B cell (primary cell): Measurements from ENCODE around the gene ZNF384. TPM values are rescaled to one million over a fixed set of nuclear protein-coding genes. Genes with fewer than 3 reads are reported as not detected.

Experiments
- ATAC-seq: fragments of 200-7000 bp; cut with Tn5 transposase; one replicate; pipeline ENCODE4 v1.10.0; 2021; ENCODE audit warnings: low read depth, mild to moderate bottlenecking, moderate number of reproducible peaks, moderate library complexity
- CTCF ChIA-PET: fragments of 350-600 bp; sonication (Branson Sonifier 250); formaldehyde crosslinking; loops from one replicate; lab custom pipeline; 2021; ENCODE audit warnings: antibody characterized with exemption, inconsistent platforms; lab: Charles Lee
- POLR2A ChIA-PET: fragments of 350-600 bp; sonication (Branson Sonifier 250); formaldehyde crosslinking; loops from one replicate; lab custom pipeline; 2021; ENCODE audit warnings: antibody characterized with exemption; lab: Charles Lee
- DNase-seq: peaks from one replicate; pipeline ENCODE4 v3.0.0; 2013
- H2AFZ ChIP-seq: 2 replicates; pipeline ENCODE4 v1.6.1; 2012; ENCODE audit warnings: mild to moderate bottlenecking, low read depth, low read length; ENCODE audit not compliant: insufficient read depth, poor library complexity, severe bottlenecking
- H3K27ac ChIP-seq, 2 donors: 1 replicate in 1 of 2; 2 replicates in 1 of 2; pipeline ENCODE4 v1.5.1; 2012 to 2013; ENCODE audit warnings: low read length in 2 of 2, mild to moderate bottlenecking in 2 of 2, moderate library complexity in 1 of 2
- H3K27me3 ChIP-seq, 4 experiments: fragments of 200-600 bp in 1 of 4; sonication (generic) in 1 of 4; replicated peaks in 1 of 4; 1 replicate in 2 of 4; 2 replicates in 2 of 4; pipeline versions ENCODE4 v1.6.1 to v1.7.0; 2013 to 2016; ENCODE audit warnings: low read length in 3 of 4, mild to moderate bottlenecking in 2 of 4, mixed read lengths in 1 of 4, moderate library complexity in 1 of 4; ENCODE audit not compliant: insufficient read depth in 4 of 4, control insufficient read depth in 3 of 4; ENCODE audit errors: control extremely low read depth in 1 of 4
- H3K36me3 ChIP-seq, 2 experiments: replicated peaks in 1 of 2; 1 replicate in 1 of 2; 2 replicates in 1 of 2; pipeline versions ENCODE4 v1.6.1 to v1.7.1; 2013; ENCODE audit warnings: low read length in 1 of 2; ENCODE audit not compliant: insufficient read depth in 2 of 2, control insufficient read depth in 1 of 2; ENCODE audit errors: control extremely low read depth in 1 of 2, extremely low read depth in 1 of 2
- H3K4me1 ChIP-seq, 2 donors: fragments of 200-600 bp in 1 of 2; sonication (generic) in 1 of 2; 1 replicate in 1 of 2; 2 replicates in 1 of 2; pipeline versions ENCODE4 v1.5.1 to v1.6.1; 2013 to 2017; ENCODE audit warnings: low read length in 2 of 2; ENCODE audit not compliant: control insufficient read depth in 2 of 2, insufficient read depth in 2 of 2
- H3K4me2 ChIP-seq: replicated peaks from 2 replicates; pipeline ENCODE3; 2012; ENCODE audit warnings: mild to moderate bottlenecking, low read depth, low read length; ENCODE audit not compliant: poor library complexity, severe bottlenecking
- H3K4me3 ChIP-seq, 5 experiments: fragments of 200-600 bp in 1 of 5; sonication (generic) in 1 of 5; 1 replicate in 3 of 5; 2 replicates in 2 of 5; pipeline versions ENCODE4 v1.5.1 to v1.7.0; 2011 to 2016; ENCODE audit warnings: low read length in 4 of 5, mild to moderate bottlenecking in 4 of 5, low read depth in 2 of 5, control low read depth in 1 of 5, moderate library complexity in 1 of 5; ENCODE audit not compliant: insufficient read depth in 1 of 5; ENCODE audit errors: control extremely low read depth in 1 of 5, extremely low read depth in 1 of 5
- H3K79me2 ChIP-seq: fragments of 200-600 bp; sonication (generic); one replicate; pipeline ENCODE4 v1.6.0; 2016; ENCODE audit warnings: low read length; ENCODE audit not compliant: control insufficient read depth, insufficient read depth
- H3K9ac ChIP-seq: fragments of 200-600 bp; sonication (generic); 2 replicates; pipeline ENCODE4 v1.6.1; 2017; ENCODE audit warnings: mild to moderate bottlenecking, low read length, moderate library complexity
- H3K9me3 ChIP-seq, 3 donors: one replicate each; pipeline versions ENCODE4 v1.6.1 to v1.7.1; 2013; ENCODE audit warnings: low read length in 2 of 3; ENCODE audit not compliant: control insufficient read depth in 2 of 3, insufficient read depth in 1 of 3; ENCODE audit errors: control extremely low read depth in 1 of 3
- H4K20me1 ChIP-seq: 2 replicates; pipeline ENCODE4 v1.6.0; 2012; ENCODE audit warnings: mild to moderate bottlenecking, low read length; ENCODE audit not compliant: insufficient read depth, control insufficient read depth, poor library complexity, severe bottlenecking
- H3K27ac Mint-ChIP-seq: one replicate; pipeline ENCODE4 v1.8.0; 2021; ENCODE audit warnings: mixed read lengths
- H3K27me3 Mint-ChIP-seq: one replicate; pipeline ENCODE4 v1.8.0; 2021; ENCODE audit warnings: mixed read lengths
- H3K4me1 Mint-ChIP-seq: one replicate; pipeline ENCODE4 v1.8.0; 2021; ENCODE audit warnings: mixed read lengths
- H3K4me3 Mint-ChIP-seq: one replicate; pipeline ENCODE4 v1.8.0; 2021; ENCODE audit warnings: mixed read lengths
- H3K9me3 Mint-ChIP-seq: one replicate; pipeline ENCODE4 v1.8.0; 2022; ENCODE audit warnings: mixed read lengths; ENCODE audit not compliant: insufficient read depth
- EZH2 ChIP-seq: IDR thresholded peaks from 2 replicates; pipeline ENCODE4 v1.6.1; 2012; ENCODE audit warnings: borderline replicate concordance, low read depth, mild to moderate bottlenecking, moderate library complexity, low read length; ENCODE audit not compliant: insufficient read depth, poor library complexity, severe bottlenecking
- WGBS: methylation state at CpG from one replicate; pipeline ENCODE4 v1.1.5; 2013; ENCODE audit warnings: missing lambda C conversion rate; ENCODE audit not compliant: insufficient coverage; 5-methylcytosine and 5-hydroxymethylcytosine counted together
- intact Hi-C: fragments of 100-400 bp; cut with micrococcal nuclease; formaldehyde crosslinking; loops from one replicate; pipeline ENCODE4 v1.10.0; 2022
- polyA plus RNA-seq: library from polyadenylated mRNA; depleted of rRNA; stranded (reverse); fragments of >200 nt; gene quantifications from 2 replicates; pipeline ENCODE4 v1.2.3, GENCODE V29; 2012
- total RNA-seq, 2 donors: library from RNA; stranded (reverse); fragments of 120-200 nt in 1 of 2; gene quantifications; 1 replicate in 1 of 2; 2 replicates in 1 of 2; pipeline versions ENCODE4 v1.2.3 to v1.2.4, GENCODE V29; 2013 to 2022
- TF ChIP-seq, protein P1 (sequence below): fragments of 200-600 bp; IDR thresholded peaks from one replicate; pipeline ENCODE4 v1.8.0; 2022; ENCODE audit warnings: antibody characterized with exemption, mild to moderate bottlenecking

Gene ZNF384
- total and polyA plus RNA-seq, 2 donors (not counting 1 experiment from before 2014, with no cell fraction given): 83.4 to 108 TPM

DNA sequence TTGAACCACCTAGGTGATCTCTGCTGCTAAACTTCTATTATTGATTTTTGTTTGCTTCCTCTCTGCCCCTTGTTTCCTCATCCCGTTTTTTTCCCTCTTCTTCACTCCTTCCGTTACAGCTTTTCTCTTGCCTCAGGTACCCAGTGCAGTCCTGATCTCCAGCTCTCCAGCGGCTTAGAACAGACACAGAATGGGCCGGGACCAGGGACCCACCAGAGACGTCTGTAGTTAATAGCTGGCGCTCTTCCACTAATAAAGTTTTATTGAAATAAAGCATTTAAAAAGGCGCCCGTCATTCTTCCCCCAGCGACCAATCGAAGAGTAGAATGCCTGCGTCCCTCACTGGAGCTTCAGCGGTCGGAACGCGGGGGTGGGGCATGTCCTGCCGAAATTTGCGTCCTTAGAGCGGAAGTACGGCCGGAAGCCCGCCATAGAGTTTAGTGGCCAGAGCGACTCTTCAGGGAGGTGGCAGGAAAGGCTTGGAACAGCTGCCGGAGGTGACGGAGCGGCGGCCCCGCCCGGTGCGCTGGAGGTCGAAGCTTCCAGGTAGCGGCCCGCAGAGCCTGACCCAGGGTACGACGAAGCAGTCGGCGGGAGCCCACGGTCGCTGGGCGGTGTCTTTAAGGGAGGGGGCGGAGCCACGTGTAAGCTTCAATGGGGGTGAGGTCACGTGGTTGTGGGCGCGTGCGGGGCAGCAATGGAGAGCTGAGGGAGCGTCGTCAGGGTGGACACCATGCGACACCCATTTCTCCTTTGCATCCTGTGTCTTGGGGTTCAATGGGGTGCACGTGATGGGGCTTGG, 34.6 kb upstream of the ZNF384 start, which contains the start of gene COPS7A:
TSS of gene COPS7A (plus strand) at position 440 of the 802 bp plus-strand sequence. CDS start 611 bp downstream, outside the sequence.
- Mint-ChIP-seq H3K4me1 (peaks cover 19% of the 10 kb centered on the region), H3K4me3 (peak within 1 kb of the TSS; percentile 91), H3K27ac (peak within 1 kb of the TSS; percentile 94), H3K27me3 (no peaks in the 10 kb centered on the region), H3K9me3 (no peaks in the 10 kb centered on the region)
- H3K4me3 ChIP-seq: peak within 1 kb of the TSS; percentile 53 to 65 (median 63)
- ATAC-seq: peak; percentile 89
- peaks cover 13 to 17% of the 10 kb centered on the region in 2 donors for H3K4me1 ChIP-seq
- CTCF ChIA-PET: interaction anchor here (0.6 to 3.6 kb wide), 20 partner anchors 11 to 426 kb away, joined by 3 to 34 read pairs (median 4); partner anchors contain the start of genes CDCA3, MLF2, NOP2 and PTMS
- no peaks in the 10 kb centered on the region for H3K9me3 ChIP-seq
- peak within 1 kb of the TSS; percentile 91 for H2AFZ ChIP-seq
- TF ChIP-seq, protein P1, sequence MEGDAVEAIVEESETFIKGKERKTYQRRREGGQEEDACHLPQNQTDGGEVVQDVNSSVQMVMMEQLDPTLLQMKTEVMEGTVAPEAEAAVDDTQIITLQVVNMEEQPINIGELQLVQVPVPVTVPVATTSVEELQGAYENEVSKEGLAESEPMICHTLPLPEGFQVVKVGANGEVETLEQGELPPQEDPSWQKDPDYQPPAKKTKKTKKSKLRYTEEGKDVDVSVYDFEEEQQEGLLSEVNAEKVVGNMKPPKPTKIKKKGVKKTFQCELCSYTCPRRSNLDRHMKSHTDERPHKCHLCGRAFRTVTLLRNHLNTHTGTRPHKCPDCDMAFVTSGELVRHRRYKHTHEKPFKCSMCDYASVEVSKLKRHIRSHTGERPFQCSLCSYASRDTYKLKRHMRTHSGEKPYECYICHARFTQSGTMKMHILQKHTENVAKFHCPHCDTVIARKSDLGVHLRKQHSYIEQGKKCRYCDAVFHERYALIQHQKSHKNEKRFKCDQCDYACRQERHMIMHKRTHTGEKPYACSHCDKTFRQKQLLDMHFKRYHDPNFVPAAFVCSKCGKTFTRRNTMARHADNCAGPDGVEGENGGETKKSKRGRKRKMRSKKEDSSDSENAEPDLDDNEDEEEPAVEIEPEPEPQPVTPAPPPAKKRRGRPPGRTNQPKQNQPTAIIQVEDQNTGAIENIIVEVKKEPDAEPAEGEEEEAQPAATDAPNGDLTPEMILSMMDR: no peak
- TF ChIP-seq EZH2: no peak
- POLR2A ChIA-PET: interaction anchor here (0.5 to 2.2 kb wide), 21 partner anchors 22 to 253 kb away, joined by 3 to 51 read pairs (median 5); partner anchors contain the start of genes C12orf57, CDCA3, EMG1 and GAPDH
- H3K27ac ChIP-seq: peak within 1 kb of the TSS; percentile 81 to 86
- no peaks in the 10 kb centered on the region for H4K20me1 ChIP-seq
- peaks cover 2 to 18% of the 10 kb centered on the region in 2 experiments for H3K36me3 ChIP-seq
- under 1% methylated on average over 45 of the region's 49 CpGs for WGBS
- H3K9ac ChIP-seq: peak within 1 kb of the TSS; percentile 64
- H3K4me2 ChIP-seq: peak within 1 kb of the TSS; percentile 79
- intact Hi-C loops: loop anchor here (1.0 to 2.0 kb wide), 6 partner anchors 27 to 149 kb away; partner anchors contain the start of genes CHD4, ING4, MLF2 and SPSB2
- no peaks in the 10 kb centered on the region for H3K27me3 ChIP-seq
- peak; percentile 98 for DNase-seq
- H3K79me2 ChIP-seq: peaks cover 13% of the 10 kb centered on the region
